Thyroid gland (tissue), 4 donors: ENCODE measurements around the gene SND1. TPM values are rescaled to one million over a fixed set of nuclear protein-coding genes. Genes with fewer than 3 reads are reported as not detected.

Experiments
- DNase-seq, 2 donors: peaks; one replicate each; pipeline ENCODE4 v3.0.0-alpha.2; 2019
- H3K27ac ChIP-seq, 3 donors: fragments of 200-600 bp; sonication (generic); 1 replicate in 2 of 3; 2 replicates in 1 of 3; pipeline ENCODE4 v1.5.1; 2016 to 2019; ENCODE audit warnings: mild to moderate bottlenecking in 1 of 3, moderate library complexity in 1 of 3
- H3K27me3 ChIP-seq: fragments of 200-600 bp; sonication (generic); one replicate; pipeline ENCODE4 v1.5.1; 2019
- H3K36me3 ChIP-seq, 2 donors: fragments of 200-600 bp; sonication (generic); one replicate each; pipeline ENCODE4 v1.5.1; 2016 to 2019
- H3K4me1 ChIP-seq, 2 donors: fragments of 200-600 bp; sonication (generic); one replicate each; pipeline ENCODE4 v1.5.1; 2017 to 2019
- H3K4me3 ChIP-seq, 3 donors: fragments of 200-600 bp; sonication (generic); replicated peaks in 1 of 3; 1 replicate in 2 of 3; 2 replicates in 1 of 3; pipeline ENCODE4 v1.5.1; 2016; ENCODE audit warnings: mild to moderate bottlenecking in 1 of 3
- H3K9me3 ChIP-seq: fragments of 200-600 bp; sonication (generic); one replicate; pipeline ENCODE4 v1.5.1; 2017
- POLR2A ChIP-seq, 2 donors: fragments of 450-650 bp; IDR thresholded peaks; one replicate each; pipeline ENCODE4 v1.6.1; 2017; ENCODE audit warnings: antibody characterized with exemption in 2 of 2, mild to moderate bottlenecking in 2 of 2, moderate library complexity in 1 of 2
- WGBS, 2 donors: methylation state at CpG; one replicate each; pipeline ENCODE4 v1.1.5; 2017; 5-methylcytosine and 5-hydroxymethylcytosine counted together
- intact Hi-C: fragments of 100-400 bp; cut with DNase I; formaldehyde crosslinking; loops from one replicate; pipeline ENCODE4 v1.15.1; 2023
- total RNA-seq, 4 donors: library from RNA; depleted of rRNA; stranded (reverse); fragments of >200 nt; gene quantifications; one replicate each; pipeline ENCODE4 v1.2.3, GENCODE V29; 2016
- TF ChIP-seq, protein P1 (sequence below), 6 experiments: fragments of 200-600 bp in 3 of 6; fragments of 450-650 bp in 3 of 6; sonication (generic) in 3 of 6; IDR thresholded peaks; one replicate each; pipeline ENCODE4 v1.5.1; 2016 to 2019; ENCODE audit warnings: antibody characterized with exemption in 6 of 6, mild to moderate bottlenecking in 2 of 6, inconsistent platforms in 1 of 6, moderate library complexity in 1 of 6

Gene SND1
- total RNA-seq, 4 donors from 2014 or later = 126 to 167 (median 144) TPM

DNA sequence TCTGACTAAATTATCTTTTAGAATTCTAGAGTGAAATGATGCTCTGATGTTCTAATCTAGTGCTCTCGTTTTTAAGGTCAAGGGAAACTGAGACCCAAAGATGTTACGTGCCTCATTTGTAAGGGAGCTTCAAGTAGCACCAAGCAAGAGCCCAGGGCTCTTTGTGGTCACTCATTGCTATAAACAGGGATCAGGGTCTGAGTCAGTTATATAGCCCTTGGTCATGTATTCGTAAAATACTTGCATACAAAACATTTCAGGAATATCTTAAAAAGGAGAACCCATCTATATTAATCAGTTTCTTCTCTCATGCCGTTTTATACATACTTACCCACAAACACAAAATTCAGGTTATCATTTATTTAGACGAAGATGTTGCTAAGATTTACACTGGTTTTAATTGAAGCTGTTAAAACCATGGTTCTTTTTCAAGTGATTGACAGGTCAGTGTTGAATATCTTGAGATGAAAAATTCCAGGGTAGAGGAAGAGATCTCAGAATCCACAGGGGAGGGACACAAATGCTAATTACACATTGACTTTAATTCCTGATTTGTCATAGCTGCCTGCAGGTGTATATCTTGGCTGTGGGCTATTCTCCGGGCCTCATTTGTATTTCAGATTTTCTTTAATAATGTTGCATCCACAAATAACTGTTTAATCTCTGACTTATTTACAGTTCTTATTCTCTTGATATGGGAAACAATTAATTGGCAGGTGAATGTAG, 188.4 kb downstream of the SND1 start:
- DNase-seq = no peak
- H3K9me3 ChIP-seq = no peaks in the 10 kb centered on the region
- H3K4me1 ChIP-seq = peaks cover 21 to 22% of the 10 kb centered on the region in 2 donors
- 95 to 97% methylated on average over 6 of the region's 6 CpGs for WGBS, 2 donors
- no peak overlapping the region for H3K27ac ChIP-seq
- no peaks in the 10 kb centered on the region for H3K27me3 ChIP-seq
- intact Hi-C loops = no loop called here
- H3K36me3 ChIP-seq = no peaks in the 10 kb centered on the region
- TF ChIP-seq, protein P1, sequence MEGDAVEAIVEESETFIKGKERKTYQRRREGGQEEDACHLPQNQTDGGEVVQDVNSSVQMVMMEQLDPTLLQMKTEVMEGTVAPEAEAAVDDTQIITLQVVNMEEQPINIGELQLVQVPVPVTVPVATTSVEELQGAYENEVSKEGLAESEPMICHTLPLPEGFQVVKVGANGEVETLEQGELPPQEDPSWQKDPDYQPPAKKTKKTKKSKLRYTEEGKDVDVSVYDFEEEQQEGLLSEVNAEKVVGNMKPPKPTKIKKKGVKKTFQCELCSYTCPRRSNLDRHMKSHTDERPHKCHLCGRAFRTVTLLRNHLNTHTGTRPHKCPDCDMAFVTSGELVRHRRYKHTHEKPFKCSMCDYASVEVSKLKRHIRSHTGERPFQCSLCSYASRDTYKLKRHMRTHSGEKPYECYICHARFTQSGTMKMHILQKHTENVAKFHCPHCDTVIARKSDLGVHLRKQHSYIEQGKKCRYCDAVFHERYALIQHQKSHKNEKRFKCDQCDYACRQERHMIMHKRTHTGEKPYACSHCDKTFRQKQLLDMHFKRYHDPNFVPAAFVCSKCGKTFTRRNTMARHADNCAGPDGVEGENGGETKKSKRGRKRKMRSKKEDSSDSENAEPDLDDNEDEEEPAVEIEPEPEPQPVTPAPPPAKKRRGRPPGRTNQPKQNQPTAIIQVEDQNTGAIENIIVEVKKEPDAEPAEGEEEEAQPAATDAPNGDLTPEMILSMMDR (IDR thresholded peaks at IDR 0.05) = no peak
- TF ChIP-seq POLR2A (IDR thresholded peaks at IDR 0.05) = no peak
- H3K4me3 ChIP-seq = no peak overlapping the region

DNA sequence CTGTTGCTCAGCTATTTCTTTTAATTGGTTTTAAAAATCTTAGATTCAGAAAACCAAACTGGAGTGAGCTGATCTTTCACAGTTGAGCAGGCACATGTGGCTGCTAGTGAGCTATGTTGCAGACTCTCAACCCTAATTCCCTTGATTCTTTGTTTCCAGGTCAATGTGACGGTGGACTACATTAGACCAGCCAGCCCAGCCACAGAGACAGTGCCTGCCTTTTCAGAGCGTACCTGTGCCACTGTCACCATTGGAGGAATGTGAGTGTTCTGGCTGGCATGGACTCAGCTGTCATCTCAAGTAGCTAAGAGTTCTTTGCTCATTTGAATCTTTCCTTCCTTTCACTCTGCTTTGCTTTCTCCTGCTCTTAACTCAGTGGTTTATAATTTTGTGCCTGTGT, 192.2 kb downstream of the SND1 start:
- WGBS, 2 donors = 33 to 43% methylated on average over 2 of the region's 2 CpGs
- intact Hi-C loops = no loop called here
- TF ChIP-seq, protein P1 (IDR thresholded peaks at IDR 0.05) = no peak
- no peak for TF ChIP-seq POLR2A (IDR thresholded peaks at IDR 0.05)
- peak; percentile 70 to 77 for DNase-seq
- Histone ChIP-seq H3K27ac (peak overlapping the region in 2 of 3 donors; percentile 2 to 52), H3K4me1 (peaks cover 46 to 50% of the 10 kb centered on the region in 2 donors), H3K4me3 (no peak overlapping the region), H3K9me3 (no peaks in the 10 kb centered on the region), H3K27me3 (no peaks in the 10 kb centered on the region), H3K36me3 (no peaks in the 10 kb centered on the region)

DNA sequence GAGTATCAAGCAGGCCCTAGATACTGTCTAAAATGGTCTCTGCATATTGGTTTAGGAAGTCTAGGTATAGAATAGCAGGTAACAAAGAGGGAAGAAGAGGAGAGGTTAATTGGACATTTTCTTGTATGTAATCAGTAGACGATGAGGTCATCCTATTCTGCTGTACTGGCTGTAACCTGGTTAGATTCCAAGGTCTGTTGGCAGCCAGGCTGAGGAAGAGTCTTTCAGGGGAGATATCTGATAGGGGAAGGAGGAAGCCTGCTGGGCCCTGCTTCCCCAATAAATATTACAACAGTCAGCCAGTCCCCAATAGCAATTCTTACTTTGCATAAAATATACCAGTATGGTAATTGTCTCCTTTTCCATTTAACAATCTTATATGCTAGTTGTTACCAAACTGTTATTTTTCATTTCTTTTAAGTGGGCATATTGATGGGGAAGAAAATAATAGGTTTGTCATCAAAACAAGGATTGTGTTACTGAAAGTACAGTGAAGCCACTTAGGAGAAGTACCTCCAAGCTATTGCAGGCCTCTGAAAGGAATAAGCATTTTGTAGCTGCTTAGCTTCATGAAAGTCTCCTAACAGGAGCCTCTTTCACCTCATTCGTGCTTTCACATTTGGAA, 192.8 kb downstream of the SND1 start:
- Histone ChIP-seq H3K4me3 (no peak overlapping the region), H3K36me3 (no peaks in the 10 kb centered on the region), H3K27ac (peak overlapping the region in 2 of 3 donors; percentile 2 to 52), H3K4me1 (peaks cover 46 to 50% of the 10 kb centered on the region in 2 donors), H3K9me3 (no peaks in the 10 kb centered on the region), H3K27me3 (no peaks in the 10 kb centered on the region)
- DNase-seq = peak; percentile 35 to 62
- intact Hi-C loops = no loop called here
- TF ChIP-seq, protein P1 (IDR thresholded peaks at IDR 0.05) = no peak
- TF ChIP-seq POLR2A (IDR thresholded peaks at IDR 0.05) = no peak
- 29 to 34% methylated on average over 2 of the region's 2 CpGs for WGBS, 2 donors

DNA sequence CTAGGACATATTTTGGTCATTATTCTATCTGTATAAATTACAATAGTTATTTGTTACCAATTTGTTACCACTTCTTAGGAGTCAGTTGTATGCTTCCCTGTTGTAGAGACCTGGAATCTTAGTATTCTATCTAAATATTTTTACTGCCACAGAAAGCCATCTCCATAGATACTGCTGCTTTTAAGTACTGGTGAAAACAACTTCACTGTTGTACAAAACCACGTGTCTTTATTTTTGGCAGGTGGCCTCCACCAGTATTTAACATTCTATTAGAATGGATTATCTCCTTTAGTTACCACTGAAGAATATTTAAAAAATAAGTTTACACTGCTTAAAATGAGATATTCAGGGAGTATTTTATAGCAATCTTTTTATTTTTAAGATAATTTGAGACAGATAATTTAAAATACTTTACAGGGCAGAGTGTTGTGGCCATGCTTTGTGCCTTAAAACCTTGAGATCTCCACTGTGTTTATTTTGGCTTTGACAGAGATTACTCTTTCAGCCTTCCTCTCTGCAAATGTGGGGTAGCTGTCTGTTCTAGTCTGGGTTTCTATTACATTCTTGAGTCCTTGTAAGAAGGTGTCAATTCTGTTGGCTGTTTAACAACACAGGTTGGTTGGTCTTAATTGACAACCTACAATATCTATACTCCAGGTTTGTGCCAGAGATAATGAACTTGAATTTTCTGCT, 193.7 kb downstream of the SND1 start:
- Histone ChIP-seq H3K4me1 (peaks cover 46 to 50% of the 10 kb centered on the region in 2 donors), H3K9me3 (no peaks in the 10 kb centered on the region), H3K27ac (peak overlapping the region; percentile 2 to 52 (median 27)), H3K27me3 (no peaks in the 10 kb centered on the region), H3K36me3 (no peaks in the 10 kb centered on the region), H3K4me3 (no peak overlapping the region)
- DNase-seq = peak; percentile 9 to 14
- TF ChIP-seq, protein P1 (IDR thresholded peaks at IDR 0.05) = no peak
- no peak for TF ChIP-seq POLR2A (IDR thresholded peaks at IDR 0.05)
- intact Hi-C loops = no loop called here
- 21 to 29% methylated on average over 1 of the region's 1 CpG for WGBS, 2 donors
